Gastroesophageal sphincter (tissue), 3 donors: ENCODE data around the gene GLCCI1.

ENCODE experiments used
- POLR2A ChIP-seq, 2 donors: fragments of 450-650 bp; IDR thresholded peaks; one replicate each; pipeline ENCODE4 v1.6.1; 2017; ENCODE audit warnings: antibody characterized with exemption in 2 of 2, mild to moderate bottlenecking in 2 of 2, moderate library complexity in 1 of 2
- TF ChIP-seq, protein P1 (sequence below), 4 experiments: fragments of 200-600 bp in 2 of 4; fragments of 450-650 bp in 2 of 4; sonication (generic) in 1 of 4; IDR thresholded peaks; one replicate each; pipeline ENCODE4 v1.5.1; 2017 to 2019; ENCODE audit warnings: antibody characterized with exemption in 4 of 4, mild to moderate bottlenecking in 2 of 4, moderate library complexity in 2 of 4

DNA sequence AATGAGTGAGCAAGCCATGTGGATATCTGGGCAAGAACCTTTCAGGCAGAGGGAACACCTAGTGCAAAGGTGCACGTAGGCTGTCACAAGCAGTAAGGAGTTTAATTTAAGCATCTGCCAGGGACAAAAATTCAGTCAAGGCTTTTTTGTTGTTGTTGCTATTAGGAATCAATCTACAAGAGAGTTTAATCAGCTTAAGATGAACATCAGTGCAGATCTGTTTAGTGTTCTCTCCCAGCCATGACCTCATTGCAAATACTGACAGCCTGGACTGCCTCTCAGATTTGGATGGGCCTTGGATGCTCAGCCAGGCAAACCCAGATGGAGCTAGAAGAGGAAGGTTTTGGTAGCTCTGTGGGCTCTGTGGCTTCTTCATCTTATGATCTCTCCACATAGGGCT is 3.3 kb upstream of the GLCCI1 start:
- no peak for TF ChIP-seq POLR2A (IDR thresholded peaks at IDR 0.05)
- TF ChIP-seq, protein P1, sequence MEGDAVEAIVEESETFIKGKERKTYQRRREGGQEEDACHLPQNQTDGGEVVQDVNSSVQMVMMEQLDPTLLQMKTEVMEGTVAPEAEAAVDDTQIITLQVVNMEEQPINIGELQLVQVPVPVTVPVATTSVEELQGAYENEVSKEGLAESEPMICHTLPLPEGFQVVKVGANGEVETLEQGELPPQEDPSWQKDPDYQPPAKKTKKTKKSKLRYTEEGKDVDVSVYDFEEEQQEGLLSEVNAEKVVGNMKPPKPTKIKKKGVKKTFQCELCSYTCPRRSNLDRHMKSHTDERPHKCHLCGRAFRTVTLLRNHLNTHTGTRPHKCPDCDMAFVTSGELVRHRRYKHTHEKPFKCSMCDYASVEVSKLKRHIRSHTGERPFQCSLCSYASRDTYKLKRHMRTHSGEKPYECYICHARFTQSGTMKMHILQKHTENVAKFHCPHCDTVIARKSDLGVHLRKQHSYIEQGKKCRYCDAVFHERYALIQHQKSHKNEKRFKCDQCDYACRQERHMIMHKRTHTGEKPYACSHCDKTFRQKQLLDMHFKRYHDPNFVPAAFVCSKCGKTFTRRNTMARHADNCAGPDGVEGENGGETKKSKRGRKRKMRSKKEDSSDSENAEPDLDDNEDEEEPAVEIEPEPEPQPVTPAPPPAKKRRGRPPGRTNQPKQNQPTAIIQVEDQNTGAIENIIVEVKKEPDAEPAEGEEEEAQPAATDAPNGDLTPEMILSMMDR (IDR thresholded peaks at IDR 0.05): no peak
